GM19043 (cell line): ENCODE data around the gene TBCE.
A peak's percentile ranks its signal among the peaks of the same experiment; 100 is the strongest.

Experiments
- ATAC-seq: cut with Tn5 transposase; IDR thresholded peaks from one replicate; pipeline ENCODE4 v1.9.1; 2021; ENCODE audit warnings: low read depth; ENCODE audit not compliant: unreplicated experiment

TBCE gene

GRCh38 chr1:235367000-235367908 is at the start of gene TBCE:
Gene TBCE, plus strand, starts transcription at chr1:235367427. Its CDS starts 12,623 bp downstream, at chr1:235380050.
- ATAC-seq: peak; percentile 100

GRCh38 chr1:235319255-235319654 is 48.0 kb upstream of the TBCE start:
- ATAC-seq: no peak

- ATAC-seq: no peak
These were observed 46.6 kb upstream of the TBCE start for GRCh38 chr1:235320521-235321179.

- no peak for ATAC-seq
These were observed 42.9 kb upstream of the TBCE start for GRCh38 chr1:235324296-235324695.

- no peak for ATAC-seq
These were observed 42.1 kb upstream of the TBCE start for GRCh38 chr1:235325139-235325538.

GRCh38 chr1:235325854-235326253 is 41.4 kb upstream of the TBCE start:
- ATAC-seq: no peak

GRCh38 chr1:235326719-235327558 is 40.3 kb upstream of the TBCE start:
- ATAC-seq: no peak

- no peak for ATAC-seq
These were observed 39.5 kb upstream of the TBCE start, which contains the start of gene ARID4B for GRCh38 chr1:235327559-235328270. Gene ARID4B, minus strand, starts transcription at chr1:235328179. Its CDS starts 1,260 bp downstream, at chr1:235326919.

- peak; percentile 62 for ATAC-seq
These were observed 38.7 kb upstream of the TBCE start, which contains the start of gene GGPS1 for GRCh38 chr1:235328271-235329138. Gene GGPS1, plus strand, starts transcription at chr1:235328570. Its CDS starts 6,695 bp downstream, at chr1:235335265.

- peak; percentile 22 for ATAC-seq
These were observed 37.9 kb upstream of the TBCE start for GRCh38 chr1:235329139-235329902.

GRCh38 chr1:235330918-235331285 is 36.3 kb upstream of the TBCE start:
- no peak for ATAC-seq

GRCh38 chr1:235331401-235331800 is 35.8 kb upstream of the TBCE start:
- no peak for ATAC-seq

- ATAC-seq: no peak
These were observed 30.3 kb upstream of the TBCE start for GRCh38 chr1:235336903-235337302.

GRCh38 chr1:235339746-235340145 is 27.5 kb upstream of the TBCE start:
- no peak for ATAC-seq

- no peak for ATAC-seq
These were observed 25.9 kb upstream of the TBCE start for GRCh38 chr1:235341334-235341733.

- no peak for ATAC-seq
These were observed 25.2 kb upstream of the TBCE start for GRCh38 chr1:235342039-235342438.

- ATAC-seq: no peak
These were observed 24.8 kb upstream of the TBCE start for GRCh38 chr1:235342471-235342870.

- no peak for ATAC-seq
These were observed 23.5 kb upstream of the TBCE start for GRCh38 chr1:235343726-235344125.
